Measurements from ENCODE around the gene SAMHD1. TPM values are rescaled to one million over a fixed set of nuclear protein-coding genes. Genes with fewer than 3 reads are reported as not detected.
"Not testable (repeated sequence)": the region's sequence is repeated elsewhere in the genome, so short reads cannot be mapped to it uniquely, and the experiment has no call there.

The SAMHD1 gene
- total and polyA plus RNA-seq, 7 experiments from 2014 or later: 231 to 393 (median 271) TPM

DNA sequence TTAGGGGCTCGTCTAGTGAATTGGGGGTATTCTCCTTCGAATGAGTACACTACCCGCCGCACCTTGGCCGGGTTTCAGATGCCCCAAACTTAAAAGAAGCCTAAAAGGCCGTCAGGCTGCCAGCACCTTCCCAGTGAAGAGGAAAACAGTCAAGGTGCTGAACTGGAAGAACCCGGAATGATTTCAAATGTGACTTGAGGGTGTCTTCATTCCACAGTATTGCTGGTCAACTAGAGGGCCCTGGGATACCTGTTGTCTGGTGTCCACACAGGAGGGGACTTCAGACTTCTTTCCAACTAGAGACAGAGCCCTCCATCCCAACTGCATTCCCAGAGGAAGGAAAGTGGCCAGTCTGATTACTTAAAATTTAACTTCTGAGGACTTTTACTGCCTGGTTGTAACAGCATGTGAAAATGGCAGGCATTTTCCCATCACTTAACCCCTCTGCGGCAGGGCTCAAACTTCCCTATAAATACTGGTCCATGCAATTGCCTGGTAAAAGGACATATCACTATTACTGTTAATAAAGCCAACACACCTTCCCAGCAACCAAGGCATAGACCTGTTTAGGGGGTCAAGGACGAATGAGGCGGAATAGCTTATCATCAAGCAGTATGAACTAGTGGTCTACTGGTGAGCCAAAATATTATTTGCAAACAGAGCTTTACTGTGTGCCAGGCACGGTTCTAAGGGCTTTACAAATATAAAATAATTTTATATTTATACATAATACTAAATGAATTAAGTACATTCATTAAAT is 651 bp upstream of the SAMHD1 start:
- peak overlapping the region; percentile 93 to 99 (median 98) for H3K4me3 Mint-ChIP-seq
- DNase-seq: no peak
- Histone ChIP-seq H3K4me1 (ENCODE audit: control insufficient read depth in 2 of 2, insufficient read depth in 2 of 2, low read length in 2 of 2) (peaks cover 35 to 37% of the 10 kb centered on the region in 2 donors), H3K9me3 (ENCODE audit: control insufficient read depth in 2 of 3, low read length in 3 of 3) (no peaks in the 10 kb centered on the region), H3K36me3 (ENCODE audit: control insufficient read depth in 2 of 3, insufficient read depth in 3 of 3, low read length in 3 of 3) (peaks cover 0 to 11% (median 0%) of the 10 kb centered on the region in 3 experiments), H3K27me3 (ENCODE audit: control insufficient read depth in 2 of 2, insufficient read depth in 2 of 2, low read length in 2 of 2) (no peaks in the 10 kb centered on the region), H3K4me3 (ENCODE audit: low read length) (peak overlapping the region; percentile 94), H3K27ac (ENCODE audit: low read depth, low read length) (peak overlapping the region; percentile 97)
- peak overlapping the region; percentile 96 to 99 (median 98) for H3K27ac Mint-ChIP-seq
- peaks cover 11 to 20% (median 14%) of the 10 kb centered on the region in 5 donors for H3K36me3 Mint-ChIP-seq
- no peak for ATAC-seq
- no peaks in the 10 kb centered on the region for H3K27me3 Mint-ChIP-seq
- ChIA-PET CTCF (interaction anchor here (3.5 kb wide), 1 partner anchor 22 kb away, joined by 11 read pairs; no protein-coding TSS in a partner anchor), POLR2A (interaction anchor here (0.6 to 5.9 kb wide), 8 partner anchors 11 to 129 kb away, joined by 3 to 41 read pairs (median 4); no protein-coding TSS in a partner anchor)
- peaks cover 0 to 2% (median 0%) of the 10 kb centered on the region in 11 donors for H3K9me3 Mint-ChIP-seq
- H3K4me1 Mint-ChIP-seq: peaks cover 25 to 44% (median 31%) of the 10 kb centered on the region in 7 donors
- intact Hi-C loops (cut with micrococcal nuclease): loop anchor here (1.0 to 5.0 kb wide), 10 partner anchors 17 to 227 kb away; partner anchors contain the start of genes RBL1 (in 2 of the 2), MROH8 (in 1 of the 2) and RPN2 (in 1 of the 2)

DNA sequence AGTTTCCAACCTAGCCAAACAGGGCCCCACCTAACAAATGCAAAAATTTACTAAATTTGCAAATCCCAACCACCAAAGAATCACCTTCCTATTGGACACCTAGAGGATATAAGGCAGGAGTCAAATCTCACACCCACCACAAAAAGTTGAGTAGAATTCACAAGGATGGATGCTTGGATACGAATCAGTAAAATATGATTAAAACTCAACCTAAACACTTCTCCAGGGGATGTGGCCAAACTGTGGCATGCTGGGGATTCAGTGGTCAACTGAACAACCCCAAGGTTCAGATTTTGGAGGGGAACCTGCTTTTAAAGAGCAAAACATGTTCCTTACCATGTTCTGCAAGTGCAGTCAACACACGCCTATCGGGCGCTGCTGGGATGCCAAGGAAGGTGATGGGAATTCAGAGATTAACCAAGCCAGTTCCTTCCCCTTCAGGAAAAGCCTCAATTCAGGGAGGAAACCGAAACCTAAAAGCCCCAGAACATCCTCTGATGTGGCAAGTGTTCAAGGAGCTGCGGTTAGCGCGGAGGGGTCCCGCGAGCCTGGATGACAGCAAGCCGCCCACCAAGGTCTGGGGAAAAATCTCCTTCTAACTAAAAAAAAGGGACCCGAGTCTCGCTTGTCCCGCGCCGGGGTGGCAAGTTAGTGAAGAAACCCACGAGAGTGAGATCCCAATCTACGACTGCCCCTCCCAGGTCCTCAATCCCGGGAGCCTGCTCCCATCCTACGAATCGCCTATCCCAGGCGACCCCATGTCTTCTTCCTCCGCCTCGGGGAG is 902 bp downstream of the SAMHD1 start:
- H3K4me1 Mint-ChIP-seq: peaks cover 28 to 53% (median 41%) of the 10 kb centered on the region in 7 donors
- H3K27ac Mint-ChIP-seq: peak overlapping the region; percentile 96 to 99 (median 98)
- no peaks in the 10 kb centered on the region for H3K27me3 Mint-ChIP-seq

DNA sequence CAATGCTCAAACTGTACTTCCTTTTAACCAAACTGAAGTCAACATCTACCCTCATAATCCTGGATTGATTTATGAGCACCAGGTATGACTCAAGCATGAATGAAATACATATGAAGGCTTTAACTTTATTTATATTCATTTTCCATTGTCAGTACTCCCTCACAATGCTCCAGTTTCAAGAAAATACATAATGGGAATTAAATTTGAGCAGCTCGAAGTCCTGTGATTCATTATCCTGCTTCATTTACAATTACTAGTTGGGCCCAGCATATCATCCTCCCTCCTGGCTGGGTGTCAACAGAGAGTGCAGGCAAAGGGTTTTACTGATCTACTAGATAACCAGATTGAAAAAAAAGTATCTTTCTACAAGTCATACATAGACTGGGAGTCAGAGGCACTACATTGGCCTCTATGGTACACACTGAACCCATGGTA is 10.1 kb downstream of the SAMHD1 start:
- Mint-ChIP-seq H3K4me3 (peak overlapping the region; percentile 46 to 99 (median 70)), H3K27me3 (no peaks in the 10 kb centered on the region), H3K27ac (peak overlapping the region; percentile 29 to 99 (median 91)), H3K9me3 (peaks cover 0 to 1% (median 0%) of the 10 kb centered on the region in 11 donors), H3K36me3 (peaks cover 0 to 63% (median 52%) of the 10 kb centered on the region in 5 donors), H3K4me1 (peaks cover 38 to 85% (median 77%) of the 10 kb centered on the region in 7 donors)
- H3K36me3 ChIP-seq (ENCODE audit: control insufficient read depth in 2 of 3, insufficient read depth in 3 of 3, low read length in 3 of 3): peaks cover 28 to 55% (median 45%) of the 10 kb centered on the region in 3 experiments
- intact Hi-C loops (cut with micrococcal nuclease): loop anchor here (1.0 to 10.0 kb wide), 3 partner anchors 11 to 133 kb away; no protein-coding TSS in a partner anchor
- H3K4me1 ChIP-seq (ENCODE audit: control insufficient read depth in 2 of 2, insufficient read depth in 2 of 2, low read length in 2 of 2): peaks cover 72 to 83% of the 10 kb centered on the region in 2 donors
- peak overlapping the region; percentile 91 for H3K27ac ChIP-seq (ENCODE audit: low read depth, low read length)
- no peak for DNase-seq
- H3K27me3 ChIP-seq (ENCODE audit: control insufficient read depth in 2 of 2, insufficient read depth in 2 of 2, low read length in 2 of 2): no peaks in the 10 kb centered on the region
- ATAC-seq: peak; percentile 31
- CTCF ChIA-PET: interaction anchor here (0.8 to 1.3 kb wide), 3 partner anchors 11 to 140 kb away, joined by 3 to 4 read pairs (median 4); no protein-coding TSS in a partner anchor
- peak overlapping the region; percentile 22 for H3K4me3 ChIP-seq (ENCODE audit: low read length)
- POLR2A ChIA-PET: interaction anchor here (0.6 to 3.7 kb wide), 11 partner anchors 8 to 337 kb away, joined by 3 to 28 read pairs (median 3); partner anchors contain the start of genes RBL1 and RPN2
- H3K9me3 ChIP-seq (ENCODE audit: control insufficient read depth in 2 of 3, low read length in 3 of 3): no peaks in the 10 kb centered on the region

More for the DNA sequence above, 902 bp downstream of the SAMHD1 start:
- no peaks in the 10 kb centered on the region for H3K27me3 ChIP-seq (ENCODE audit: control insufficient read depth in 2 of 2, insufficient read depth in 2 of 2, low read length in 2 of 2)
- Mint-ChIP-seq H3K4me3 (peak overlapping the region; percentile 93 to 99 (median 98)), H3K36me3 (peaks cover 14 to 28% (median 27%) of the 10 kb centered on the region in 5 donors), H3K9me3 (peaks cover 0 to 5% (median 0%) of the 10 kb centered on the region in 11 donors)
- CTCF ChIA-PET: interaction anchor here (0.6 to 1.4 kb wide), 2 partner anchors 58 to 217 kb away, joined by 3 to 6 read pairs; no protein-coding TSS in a partner anchor
- no peak for ATAC-seq
- POLR2A ChIA-PET: interaction anchor here (0.7 to 1.9 kb wide), 11 partner anchors 9 to 131 kb away, joined by 3 to 9 read pairs (median 4); no protein-coding TSS in a partner anchor
- DNase-seq: peak in 8 of 9 donors; percentile 47 to 65 (median 58)
- intact Hi-C loops (cut with micrococcal nuclease): loop anchor here (1.0 to 5.0 kb wide), 10 partner anchors 19 to 228 kb away; partner anchors contain the start of genes RBL1 (in 2 of the 2), MROH8 (in 1 of the 2) and RPN2 (in 1 of the 2)
- H3K4me3 ChIP-seq (ENCODE audit: low read length): peak overlapping the region; percentile 94
- no peaks in the 10 kb centered on the region for H3K9me3 ChIP-seq (ENCODE audit: control insufficient read depth in 2 of 3, low read length in 3 of 3)
- peaks cover 0 to 17% (median 6%) of the 10 kb centered on the region in 3 experiments for H3K36me3 ChIP-seq (ENCODE audit: control insufficient read depth in 2 of 3, insufficient read depth in 3 of 3, low read length in 3 of 3)
- peaks cover 36 to 43% of the 10 kb centered on the region in 2 donors for H3K4me1 ChIP-seq (ENCODE audit: control insufficient read depth in 2 of 2, insufficient read depth in 2 of 2, low read length in 2 of 2)
- peak overlapping the region; percentile 97 for H3K27ac ChIP-seq (ENCODE audit: low read depth, low read length)

DNA sequence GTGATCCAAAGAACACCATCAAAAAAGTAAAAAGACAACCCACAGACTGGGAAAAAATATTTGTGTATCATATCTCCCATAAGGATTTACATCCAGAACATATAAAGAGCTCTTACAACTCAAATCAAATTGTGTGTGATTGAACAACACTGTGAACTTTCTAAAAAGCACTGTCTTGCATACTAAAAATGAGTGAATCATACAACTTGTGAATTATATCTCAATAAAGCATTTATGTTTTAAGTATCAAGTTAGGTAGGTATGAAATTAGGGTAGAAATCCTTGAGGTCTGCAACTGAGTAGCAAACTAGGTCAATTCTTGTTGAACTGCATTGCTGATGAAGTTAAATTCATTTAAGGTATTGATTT is 14.1 kb downstream of the SAMHD1 start:
- H3K36me3 Mint-ChIP-seq: peaks cover 0 to 50% (median 39%) of the 10 kb centered on the region in 5 donors
- ATAC-seq (no peak), DNase-seq (no peak)
- POLR2A ChIA-PET: interaction anchor here (0.7 to 1.8 kb wide), 7 partner anchors 13 to 307 kb away, joined by 3 to 5 read pairs (median 3); no protein-coding TSS in a partner anchor
- Histone ChIP-seq H3K9me3 (ENCODE audit: control insufficient read depth in 2 of 3, low read length in 3 of 3) (no peaks in the 10 kb centered on the region), H3K36me3 (ENCODE audit: control insufficient read depth in 2 of 3, insufficient read depth in 3 of 3, low read length in 3 of 3) (peaks cover 30 to 58% (median 33%) of the 10 kb centered on the region in 3 experiments), H3K27ac (ENCODE audit: low read depth, low read length) (peak overlapping the region; percentile 56), H3K4me3 (ENCODE audit: low read length) (no peak overlapping the region), H3K27me3 (ENCODE audit: control insufficient read depth in 2 of 2, insufficient read depth in 2 of 2, low read length in 2 of 2) (no peaks in the 10 kb centered on the region), H3K4me1 (ENCODE audit: control insufficient read depth in 2 of 2, insufficient read depth in 2 of 2, low read length in 2 of 2) (peaks cover 47 to 72% of the 10 kb centered on the region in 2 donors)
- H3K4me1 Mint-ChIP-seq: peaks cover 37 to 76% (median 62%) of the 10 kb centered on the region in 7 donors
- H3K9me3 Mint-ChIP-seq: no peaks in the 10 kb centered on the region
- no peaks in the 10 kb centered on the region for H3K27me3 Mint-ChIP-seq
- H3K4me3 Mint-ChIP-seq: peak overlapping the region in 8 of 10 donors; percentile 4 to 74 (median 48)
- peak overlapping the region in 8 of 9 donors; percentile 66 to 92 (median 85) for H3K27ac Mint-ChIP-seq
- intact Hi-C loops (cut with micrococcal nuclease): no loop called here
- CTCF ChIA-PET: interaction anchor here (0.9 to 1.3 kb wide), 3 partner anchors 19 to 71 kb away, joined by 3 to 4 read pairs (median 3); no protein-coding TSS in a partner anchor

DNA sequence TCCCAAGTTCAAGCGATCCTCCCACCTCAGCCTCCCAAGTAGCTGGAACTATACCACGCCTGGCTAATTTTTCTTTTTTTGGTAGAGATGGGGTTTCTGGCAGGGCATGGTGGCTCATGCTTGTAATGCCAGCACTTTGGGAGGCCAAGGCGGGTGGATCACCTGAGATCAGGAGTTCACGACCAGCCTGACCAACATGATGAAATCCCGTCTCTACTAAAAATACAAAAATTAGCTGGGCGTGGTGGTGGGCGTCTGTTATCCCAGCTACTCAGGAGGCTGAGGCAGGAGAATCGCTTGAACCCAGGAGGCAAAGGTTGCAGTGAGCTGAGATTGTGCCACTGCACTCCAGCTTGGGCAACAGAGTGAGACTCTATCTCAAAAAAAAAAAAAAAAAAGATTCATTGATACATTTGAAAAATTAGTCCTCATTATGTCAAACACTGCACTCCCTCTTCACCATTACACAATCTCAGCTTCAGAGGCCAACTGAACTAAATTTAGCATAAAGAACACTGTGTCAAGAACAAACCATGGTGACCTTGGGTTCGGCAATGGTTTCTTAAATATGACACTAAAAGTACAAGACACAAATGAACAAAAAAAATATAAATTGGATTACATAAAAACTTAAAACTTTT is 14.6 kb downstream of the SAMHD1 start:
- H3K27ac ChIP-seq (ENCODE audit: low read depth, low read length): peak overlapping the region; percentile 56
- intact Hi-C loops (cut with micrococcal nuclease); ATAC-seq; H3K27me3 ChIP-seq (ENCODE audit: control insufficient read depth in 2 of 2, insufficient read depth in 2 of 2, low read length in 2 of 2); H3K4me3 ChIP-seq (ENCODE audit: low read length); H3K27me3 Mint-ChIP-seq; H3K9me3 Mint-ChIP-seq; DNase-seq; H3K9me3 ChIP-seq (ENCODE audit: control insufficient read depth in 2 of 3, low read length in 3 of 3): not testable (repeated sequence)
- H3K27ac Mint-ChIP-seq: peak overlapping the region in 8 of 9 donors; percentile 66 to 92 (median 85)
- peaks cover 45 to 69% of the 10 kb centered on the region in 2 donors for H3K4me1 ChIP-seq (ENCODE audit: control insufficient read depth in 2 of 2, insufficient read depth in 2 of 2, low read length in 2 of 2)
- H3K36me3 ChIP-seq (ENCODE audit: control insufficient read depth in 2 of 3, insufficient read depth in 3 of 3, low read length in 3 of 3): peaks cover 29 to 61% (median 30%) of the 10 kb centered on the region in 3 experiments
- ChIA-PET POLR2A (interaction anchor here (0.6 to 1.8 kb wide), 9 partner anchors 8 to 307 kb away, joined by 3 to 5 read pairs (median 3); no protein-coding TSS in a partner anchor), CTCF (interaction anchor here (0.8 to 1.3 kb wide), 6 partner anchors 18 to 74 kb away, joined by 3 to 4 read pairs (median 3); no protein-coding TSS in a partner anchor)
- peak overlapping the region in 8 of 10 donors; percentile 37 to 74 (median 48) for H3K4me3 Mint-ChIP-seq
- H3K4me1 Mint-ChIP-seq: peaks cover 37 to 76% (median 63%) of the 10 kb centered on the region in 7 donors
- peaks cover 0 to 53% (median 40%) of the 10 kb centered on the region in 5 donors for H3K36me3 Mint-ChIP-seq
